Memory B cell (primary cell): ENCODE data around the gene SRGAP3.

ENCODE experiments used
- ATAC-seq: fragments of 150-1000 bp; cut with Tn5 transposase; 2 replicates; pipeline ENCODE4 v1.10.0; 2021; ENCODE audit warnings: low read depth, mild to moderate bottlenecking, moderate library complexity
- DNase-seq, 2 donors: peaks; one replicate each; pipeline ENCODE4 v3.0.0; 2022; ENCODE audit warnings: low spot score in 2 of 2
- H3K27ac Mint-ChIP-seq: one replicate; pipeline ENCODE4 v1.8.0; 2022; ENCODE audit warnings: mild to moderate bottlenecking, moderate library complexity, mixed read lengths
- H3K27me3 Mint-ChIP-seq: one replicate; pipeline ENCODE4 v1.8.0; 2022; ENCODE audit warnings: mixed read lengths
- H3K36me3 Mint-ChIP-seq: one replicate; pipeline ENCODE4 v1.8.0; 2022; ENCODE audit warnings: mild to moderate bottlenecking, mixed read lengths
- H3K4me1 Mint-ChIP-seq: one replicate; pipeline ENCODE4 v1.8.0; 2022; ENCODE audit warnings: mixed read lengths
- H3K4me3 Mint-ChIP-seq: one replicate; pipeline ENCODE4 v1.8.0; 2022; ENCODE audit warnings: mild to moderate bottlenecking, moderate library complexity, mixed read lengths
- H3K9me3 Mint-ChIP-seq: one replicate; pipeline ENCODE4 v1.8.0; 2022; ENCODE audit warnings: mixed read lengths

SRGAP3 gene

DNA sequence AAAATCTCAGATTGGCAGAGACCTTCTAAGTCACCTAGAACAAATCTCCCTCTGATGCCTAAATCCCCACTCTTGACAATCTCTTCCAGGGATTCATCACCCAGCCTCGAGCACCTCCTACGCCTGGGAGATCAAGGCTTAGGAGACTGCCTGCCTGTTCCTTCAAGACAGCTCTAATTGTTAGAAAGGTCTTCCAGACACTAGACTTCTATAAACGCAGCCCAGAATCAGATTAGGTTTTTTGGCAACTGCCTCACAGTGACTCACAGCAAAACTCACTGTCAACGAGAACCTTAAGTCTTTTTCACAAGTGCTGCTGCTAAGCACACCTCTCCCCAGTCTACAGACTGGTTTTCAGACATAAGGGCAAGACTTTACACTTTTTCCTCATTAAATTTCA lies 23.1 kb downstream of the SRGAP3 start:
- DNase-seq (no peak), ATAC-seq (no peak)
- no peaks in the 10 kb centered on the region for H3K4me1 Mint-ChIP-seq
- peaks cover 3% of the 10 kb centered on the region for H3K36me3 Mint-ChIP-seq
- H3K27ac Mint-ChIP-seq = no peak overlapping the region
- no peaks in the 10 kb centered on the region for H3K9me3 Mint-ChIP-seq
- peaks cover 4% of the 10 kb centered on the region for H3K27me3 Mint-ChIP-seq
- no peak overlapping the region for H3K4me3 Mint-ChIP-seq

DNA sequence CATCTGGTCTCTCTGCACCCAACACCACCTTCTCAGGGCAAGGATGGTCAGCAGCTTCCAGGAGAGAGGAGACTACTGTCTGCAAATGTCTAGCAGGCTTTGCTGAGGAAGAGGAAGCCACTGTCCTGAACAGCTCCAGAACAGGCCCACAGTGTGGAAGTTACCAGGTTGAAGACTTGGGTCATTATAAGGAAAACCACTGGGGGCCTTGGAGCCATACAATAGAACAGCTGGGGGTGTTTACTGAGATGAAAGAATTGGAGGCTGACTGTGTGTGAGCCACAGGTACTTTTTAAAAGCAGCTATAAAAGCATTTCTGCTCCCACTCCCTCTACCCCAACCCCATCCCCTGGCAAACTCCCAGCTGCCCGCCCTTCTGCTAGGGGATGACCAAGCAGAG lies 24.2 kb downstream of the SRGAP3 start:
- DNase-seq (no peak), ATAC-seq (no peak)
- Mint-ChIP-seq H3K4me3 (no peak overlapping the region), H3K36me3 (peaks cover 3% of the 10 kb centered on the region), H3K27ac (peak overlapping the region; percentile 56), H3K9me3 (no peaks in the 10 kb centered on the region), H3K4me1 (no peaks in the 10 kb centered on the region), H3K27me3 (peaks cover 3% of the 10 kb centered on the region)

DNA sequence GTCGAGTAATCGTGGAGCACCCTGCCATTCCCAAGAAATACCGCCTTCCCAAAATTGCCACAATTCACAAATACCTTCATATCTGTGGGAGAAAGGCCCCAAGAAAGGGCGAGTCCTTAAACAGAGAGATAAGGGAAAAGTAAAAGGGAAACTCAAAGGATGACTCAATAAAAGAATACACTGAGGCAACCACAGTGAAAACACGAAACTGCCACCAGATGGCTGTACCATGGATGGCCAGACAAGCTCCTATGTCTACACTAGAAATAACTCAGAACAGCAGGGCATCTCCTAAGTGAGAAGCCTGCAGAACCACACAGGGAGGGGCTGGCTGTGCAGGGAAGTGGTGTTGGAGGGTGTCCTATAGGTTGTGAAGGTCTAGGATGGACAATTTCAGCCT lies 25.0 kb downstream of the SRGAP3 start:
- DNase-seq (no peak), ATAC-seq (no peak)
- Mint-ChIP-seq H3K4me1 (no peaks in the 10 kb centered on the region), H3K36me3 (peaks cover 3% of the 10 kb centered on the region), H3K27ac (no peak overlapping the region), H3K27me3 (peaks cover 3% of the 10 kb centered on the region), H3K4me3 (no peak overlapping the region), H3K9me3 (no peaks in the 10 kb centered on the region)

DNA sequence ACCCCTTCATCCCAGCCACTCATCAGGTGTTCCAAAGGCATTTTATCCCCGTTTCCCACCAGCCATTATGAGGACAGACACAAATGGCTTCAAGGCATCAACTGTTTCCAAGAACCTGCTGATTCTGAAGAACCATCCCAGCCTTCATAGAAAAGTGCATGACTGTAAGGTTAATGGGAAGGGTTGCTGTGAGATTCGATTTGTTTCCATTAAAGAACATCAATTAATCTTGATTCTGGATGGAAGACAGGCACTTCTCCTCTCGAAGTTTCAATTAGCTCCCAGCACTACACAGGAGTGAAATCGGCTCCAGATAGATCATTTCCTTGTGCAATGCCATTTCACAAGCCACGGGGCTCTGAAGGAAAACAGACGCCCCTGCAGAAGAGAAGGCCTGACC lies 25.8 kb downstream of the SRGAP3 start:
- Mint-ChIP-seq H3K9me3 (no peaks in the 10 kb centered on the region), H3K27ac (no peak overlapping the region), H3K36me3 (peaks cover 3% of the 10 kb centered on the region), H3K4me1 (no peaks in the 10 kb centered on the region), H3K27me3 (peaks cover 3% of the 10 kb centered on the region), H3K4me3 (no peak overlapping the region)
- ATAC-seq = no peak
- DNase-seq = no peak

DNA sequence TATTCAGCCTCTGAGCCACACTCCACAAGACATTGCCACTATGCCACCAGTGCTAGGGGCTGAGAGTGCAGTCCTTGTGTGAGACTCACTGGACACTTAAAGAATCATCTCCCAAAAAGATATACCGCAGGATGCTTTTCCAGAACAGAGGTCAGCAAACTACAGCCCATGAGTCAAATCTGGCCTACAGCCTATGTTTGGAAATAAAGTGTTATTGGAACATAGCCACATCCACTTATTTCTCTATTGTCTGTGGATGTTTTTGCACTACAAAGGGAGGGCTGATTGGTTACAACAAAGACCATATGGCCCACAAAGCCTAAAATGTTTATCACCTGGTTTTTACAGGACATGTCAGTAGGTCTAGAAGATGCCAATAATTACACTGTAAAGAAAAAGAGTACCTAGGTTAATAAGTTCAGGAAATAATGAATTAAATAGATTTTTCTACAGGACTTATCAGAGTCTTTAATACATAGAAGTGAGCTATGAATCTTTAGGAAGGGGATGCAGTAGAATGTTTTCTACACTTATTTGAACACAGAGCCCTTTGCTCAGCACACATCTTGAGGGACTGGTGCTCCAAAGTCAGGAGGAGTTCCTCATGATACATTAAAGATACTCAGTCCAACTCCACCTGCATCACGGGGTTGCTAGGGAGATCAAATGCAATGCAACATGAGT lies 26.3 kb downstream of the SRGAP3 start:
- no peaks in the 10 kb centered on the region for H3K9me3 Mint-ChIP-seq
- no peak for ATAC-seq
- peaks cover 3% of the 10 kb centered on the region for H3K27me3 Mint-ChIP-seq
- H3K27ac Mint-ChIP-seq = no peak overlapping the region
- H3K36me3 Mint-ChIP-seq = peaks cover 3% of the 10 kb centered on the region
- no peak for DNase-seq
- no peaks in the 10 kb centered on the region for H3K4me1 Mint-ChIP-seq
- H3K4me3 Mint-ChIP-seq = no peak overlapping the region

DNA sequence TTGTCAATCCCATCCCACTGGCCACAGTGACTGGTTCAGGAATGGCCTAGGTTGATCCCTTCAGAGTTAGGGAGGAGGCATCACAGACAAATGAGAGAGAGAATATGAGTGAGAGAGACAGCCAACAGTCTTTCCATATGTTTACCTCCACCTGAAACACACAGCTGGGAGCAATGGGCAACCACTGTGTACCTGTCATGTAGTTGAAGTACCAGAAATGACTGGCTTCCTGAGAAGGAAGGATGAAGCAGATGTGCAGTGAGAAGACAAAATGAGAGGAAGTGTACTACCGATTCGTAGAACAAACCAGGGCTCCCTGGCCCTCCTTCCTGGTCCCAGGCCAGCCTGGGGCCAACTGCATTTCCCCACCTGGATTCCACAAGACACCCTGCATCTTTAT lies 27.4 kb downstream of the SRGAP3 start:
- no peaks in the 10 kb centered on the region for H3K9me3 Mint-ChIP-seq
- no peak overlapping the region for H3K4me3 Mint-ChIP-seq
- ATAC-seq (no peak), DNase-seq (no peak)
- no peaks in the 10 kb centered on the region for H3K4me1 Mint-ChIP-seq
- H3K27me3 Mint-ChIP-seq = peaks cover 3% of the 10 kb centered on the region
- peaks cover 3% of the 10 kb centered on the region for H3K36me3 Mint-ChIP-seq
- H3K27ac Mint-ChIP-seq = no peak overlapping the region

DNA sequence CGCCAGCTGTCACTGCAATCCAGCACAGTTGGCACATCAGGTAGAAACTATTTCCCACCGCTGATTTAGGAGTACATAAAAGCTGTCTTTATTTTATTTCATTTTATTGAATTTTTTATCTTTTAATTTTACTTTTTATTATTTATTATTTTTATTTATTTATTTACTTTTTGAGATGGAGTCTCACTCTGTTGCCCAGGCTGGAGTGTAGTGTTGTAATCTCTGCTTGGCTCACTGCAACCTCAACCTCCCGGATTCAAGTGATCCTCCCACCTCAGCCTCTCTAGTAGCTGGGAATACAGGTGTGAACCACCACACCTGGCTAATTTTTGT lies 31.0 kb downstream of the SRGAP3 start:
- DNase-seq = no peak
- ATAC-seq = no peak
- Mint-ChIP-seq H3K27me3 (peaks cover 6% of the 10 kb centered on the region), H3K36me3 (peaks cover 3% of the 10 kb centered on the region), H3K27ac (no peak overlapping the region), H3K9me3 (peaks cover 2% of the 10 kb centered on the region), H3K4me3 (no peak overlapping the region), H3K4me1 (peaks cover 3% of the 10 kb centered on the region)

DNA sequence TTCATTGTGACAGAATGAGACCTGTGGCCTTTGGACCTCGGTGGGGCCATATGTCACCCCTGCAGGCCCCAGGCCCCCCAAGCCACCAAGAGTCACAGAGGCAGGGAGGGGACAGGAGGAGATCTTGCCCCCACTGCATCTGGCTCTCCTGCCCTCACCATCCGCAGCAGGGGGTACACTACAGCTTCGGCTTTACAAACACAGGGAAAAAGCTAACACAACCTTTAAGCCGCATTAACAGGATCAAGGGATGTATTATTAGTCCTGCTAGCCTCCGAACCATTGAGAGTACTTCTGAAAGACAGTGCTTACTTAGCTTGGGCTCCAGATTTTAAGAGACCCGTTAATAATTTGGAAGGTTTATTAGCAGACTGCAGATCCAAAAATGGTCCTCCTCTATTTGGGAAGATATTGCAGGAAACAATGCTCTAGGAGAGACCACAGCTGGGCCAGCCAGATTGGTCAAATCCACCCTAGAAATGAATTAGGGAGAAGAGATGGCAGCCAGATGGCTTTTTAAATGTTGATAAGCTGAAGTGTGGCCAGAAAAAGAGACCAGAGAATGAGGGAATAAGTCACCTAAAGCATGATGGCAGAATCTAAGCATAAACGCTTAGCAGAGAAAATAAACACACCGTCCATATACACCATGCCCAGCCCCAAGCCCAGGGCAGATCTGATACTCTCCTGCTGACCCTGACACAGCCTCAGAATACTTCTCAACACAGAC lies 31.5 kb downstream of the SRGAP3 start:
- H3K27ac Mint-ChIP-seq = no peak overlapping the region
- peaks cover 6% of the 10 kb centered on the region for H3K27me3 Mint-ChIP-seq
- ATAC-seq (no peak), DNase-seq (no peak)
- H3K4me1 Mint-ChIP-seq = peaks cover 5% of the 10 kb centered on the region
- H3K36me3 Mint-ChIP-seq = peaks cover 3% of the 10 kb centered on the region
- peaks cover 2% of the 10 kb centered on the region for H3K9me3 Mint-ChIP-seq
- no peak overlapping the region for H3K4me3 Mint-ChIP-seq

DNA sequence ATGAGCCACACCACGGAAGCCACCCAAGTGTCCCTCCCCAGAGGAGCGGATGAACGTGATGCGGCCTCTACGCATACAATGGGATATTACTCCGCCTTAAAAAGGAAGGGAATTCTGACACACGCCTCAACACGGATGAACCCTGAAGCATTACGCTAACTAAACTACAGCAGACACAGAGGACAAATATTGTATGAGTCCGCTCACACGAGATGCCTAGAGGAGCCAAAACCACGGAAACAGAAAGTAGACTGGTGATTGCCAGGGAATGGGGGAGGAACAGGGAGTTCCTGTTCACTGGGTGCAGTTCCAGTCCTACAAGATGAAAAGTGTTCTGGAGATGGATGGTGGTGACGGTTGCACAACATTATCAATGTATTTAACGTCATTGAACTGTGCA lies 32.7 kb downstream of the SRGAP3 start:
- no peak overlapping the region for H3K4me3 Mint-ChIP-seq
- peaks cover 6% of the 10 kb centered on the region for H3K27me3 Mint-ChIP-seq
- ATAC-seq (no peak), DNase-seq (no peak)
- H3K4me1 Mint-ChIP-seq = peaks cover 5% of the 10 kb centered on the region
- peaks cover 3% of the 10 kb centered on the region for H3K36me3 Mint-ChIP-seq
- no peak overlapping the region for H3K27ac Mint-ChIP-seq
- peaks cover 2% of the 10 kb centered on the region for H3K9me3 Mint-ChIP-seq

DNA sequence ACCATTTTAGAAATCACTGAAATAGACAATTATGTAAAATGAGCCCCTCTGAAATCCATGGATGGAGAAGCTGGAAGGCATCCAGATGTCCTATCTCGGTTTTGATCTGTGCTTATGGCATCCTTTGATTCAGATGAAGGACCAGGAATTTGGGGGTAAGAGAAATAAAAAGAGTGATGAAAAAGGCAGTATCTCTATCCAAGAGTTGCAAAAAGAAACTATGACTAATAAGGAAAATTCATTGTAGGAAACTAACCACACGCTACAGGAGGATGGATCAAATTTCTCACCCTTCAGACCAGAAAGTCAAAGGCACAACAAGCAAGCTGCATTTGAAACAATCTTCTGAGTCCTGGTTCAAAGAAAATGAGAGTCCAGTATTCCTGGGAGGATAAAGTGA lies 34.8 kb downstream of the SRGAP3 start:
- ATAC-seq = no peak
- Mint-ChIP-seq H3K4me1 (peaks cover 5% of the 10 kb centered on the region), H3K4me3 (no peak overlapping the region), H3K36me3 (no peaks in the 10 kb centered on the region), H3K9me3 (peaks cover 2% of the 10 kb centered on the region), H3K27me3 (peaks cover 3% of the 10 kb centered on the region), H3K27ac (no peak overlapping the region)
- DNase-seq = no peak

DNA sequence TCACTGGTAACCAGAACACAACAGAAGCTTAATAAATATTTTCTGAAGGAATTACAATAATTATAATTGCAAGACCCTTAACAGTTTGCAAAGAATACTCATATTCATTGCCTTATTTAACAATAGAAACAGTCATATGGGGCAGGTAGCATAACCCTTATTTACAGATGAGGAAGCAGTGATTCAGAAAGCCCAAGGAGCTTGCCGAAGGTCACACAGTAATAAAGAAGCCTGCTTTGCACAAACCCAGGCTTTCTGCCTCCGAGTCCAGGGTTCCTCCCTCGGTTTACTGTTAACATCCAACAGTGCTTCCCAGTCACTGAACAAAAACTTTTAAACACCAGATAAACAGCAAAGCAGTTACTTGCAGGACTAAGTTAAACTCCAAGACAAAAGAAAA lies 35.3 kb downstream of the SRGAP3 start:
- peaks cover 3% of the 10 kb centered on the region for H3K27me3 Mint-ChIP-seq
- H3K4me1 Mint-ChIP-seq = peaks cover 5% of the 10 kb centered on the region
- no peaks in the 10 kb centered on the region for H3K36me3 Mint-ChIP-seq
- no peak overlapping the region for H3K4me3 Mint-ChIP-seq
- ATAC-seq = no peak
- no peak for DNase-seq
- H3K9me3 Mint-ChIP-seq = peaks cover 2% of the 10 kb centered on the region
- no peak overlapping the region for H3K27ac Mint-ChIP-seq

DNA sequence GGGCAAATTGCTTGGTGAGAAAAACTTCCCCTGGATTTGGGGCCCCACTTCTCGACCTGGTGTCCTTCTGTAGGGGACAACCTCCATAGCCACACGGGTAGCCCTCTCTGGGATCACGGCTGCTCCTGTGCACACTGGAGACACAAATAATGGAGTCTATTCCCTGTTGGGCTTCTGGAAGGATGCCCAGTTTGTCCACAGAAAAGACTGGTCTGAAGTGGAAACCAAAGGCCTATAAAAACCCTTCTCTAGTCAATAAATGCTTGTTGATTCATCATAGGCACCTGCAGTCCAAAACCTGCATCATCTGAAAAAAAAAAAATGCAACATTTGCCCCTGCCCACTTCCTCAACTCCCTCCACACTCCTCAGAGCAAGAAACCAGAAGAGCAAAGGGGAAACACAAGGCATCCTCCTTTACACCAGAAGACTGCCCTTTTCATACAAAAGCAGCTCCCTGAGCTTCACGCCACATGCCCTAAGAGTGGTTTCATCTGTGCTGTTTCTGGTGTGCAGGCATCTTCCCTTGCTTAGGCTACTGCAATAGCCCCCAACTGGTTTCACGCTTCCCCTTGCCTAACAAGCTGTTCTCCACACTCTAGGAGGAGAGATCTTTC lies 36.3 kb downstream of the SRGAP3 start:
- peaks cover 5% of the 10 kb centered on the region for H3K4me1 Mint-ChIP-seq
- H3K36me3 Mint-ChIP-seq = no peaks in the 10 kb centered on the region
- peaks cover 3% of the 10 kb centered on the region for H3K27me3 Mint-ChIP-seq
- peaks cover 2% of the 10 kb centered on the region for H3K9me3 Mint-ChIP-seq
- no peak for DNase-seq
- H3K27ac Mint-ChIP-seq = no peak overlapping the region
- ATAC-seq = no peak
- H3K4me3 Mint-ChIP-seq = no peak overlapping the region

DNA sequence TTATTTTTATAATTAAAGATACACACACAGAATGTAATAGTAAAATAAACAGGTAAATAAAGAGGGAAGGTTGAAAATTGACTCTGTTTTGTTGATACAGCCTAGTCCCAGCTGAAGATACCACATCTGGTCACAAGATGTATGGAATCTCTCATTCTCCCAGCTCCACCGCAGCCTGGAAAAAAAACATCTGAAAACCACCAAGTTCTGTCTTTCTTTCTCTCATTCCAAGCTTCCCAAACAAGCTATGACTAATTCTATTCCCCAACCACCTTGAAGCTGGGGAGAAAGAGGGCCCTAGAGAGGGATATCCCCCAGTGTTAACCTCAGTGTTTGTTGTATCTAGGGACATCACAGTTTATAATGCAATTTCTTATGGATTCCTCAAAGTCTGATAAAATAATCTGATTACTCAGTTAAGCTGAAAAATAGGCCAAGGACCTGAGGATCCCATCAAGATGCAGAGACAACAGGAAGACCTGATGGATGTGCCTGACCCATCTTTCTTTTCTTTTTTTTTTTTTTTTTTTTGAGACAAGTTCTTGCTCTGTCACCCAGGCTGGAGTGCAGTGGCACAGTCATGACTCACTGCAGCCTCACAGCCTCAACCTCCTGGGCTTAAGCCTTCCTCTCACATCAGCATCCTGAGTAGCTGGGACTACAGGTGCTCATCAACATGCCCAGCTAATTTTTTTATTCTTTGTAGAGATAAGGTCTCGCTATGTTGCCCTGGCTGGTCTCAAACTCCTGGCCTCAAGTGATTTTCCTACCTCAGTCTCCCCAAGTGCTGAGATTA lies 38.1 kb downstream of the SRGAP3 start:
- peaks cover 5% of the 10 kb centered on the region for H3K27me3 Mint-ChIP-seq
- no peak overlapping the region for H3K27ac Mint-ChIP-seq
- H3K4me1 Mint-ChIP-seq = peaks cover 5% of the 10 kb centered on the region
- ATAC-seq = no peak
- H3K36me3 Mint-ChIP-seq = no peaks in the 10 kb centered on the region
- DNase-seq = no peak
- H3K4me3 Mint-ChIP-seq = no peak overlapping the region
- no peaks in the 10 kb centered on the region for H3K9me3 Mint-ChIP-seq

DNA sequence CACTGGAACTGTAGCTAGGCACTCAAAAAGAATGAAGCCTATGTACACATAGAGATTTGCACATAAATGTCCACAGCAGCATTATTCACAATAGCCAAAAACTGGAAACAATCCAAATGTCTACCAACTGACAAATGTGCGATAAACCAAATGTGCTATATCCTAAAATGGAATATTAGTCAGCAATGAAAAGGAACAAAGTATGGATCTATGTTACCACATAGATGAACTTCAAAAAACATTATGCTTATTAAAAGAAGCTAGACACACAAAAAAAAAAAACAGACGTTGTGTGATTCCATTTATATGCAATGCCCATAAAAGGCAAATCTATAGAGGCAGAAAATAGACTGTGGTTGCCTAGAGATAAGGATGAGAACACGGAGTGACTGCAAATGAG lies 39.7 kb downstream of the SRGAP3 start:
- no peak for DNase-seq
- H3K4me3 Mint-ChIP-seq = no peak overlapping the region
- H3K36me3 Mint-ChIP-seq = no peaks in the 10 kb centered on the region
- peaks cover 9% of the 10 kb centered on the region for H3K4me1 Mint-ChIP-seq
- no peaks in the 10 kb centered on the region for H3K9me3 Mint-ChIP-seq
- H3K27me3 Mint-ChIP-seq = peaks cover 8% of the 10 kb centered on the region
- no peak overlapping the region for H3K27ac Mint-ChIP-seq
- no peak for ATAC-seq
